ENCODE data around the gene PI3.

The PI3 gene

DNA sequence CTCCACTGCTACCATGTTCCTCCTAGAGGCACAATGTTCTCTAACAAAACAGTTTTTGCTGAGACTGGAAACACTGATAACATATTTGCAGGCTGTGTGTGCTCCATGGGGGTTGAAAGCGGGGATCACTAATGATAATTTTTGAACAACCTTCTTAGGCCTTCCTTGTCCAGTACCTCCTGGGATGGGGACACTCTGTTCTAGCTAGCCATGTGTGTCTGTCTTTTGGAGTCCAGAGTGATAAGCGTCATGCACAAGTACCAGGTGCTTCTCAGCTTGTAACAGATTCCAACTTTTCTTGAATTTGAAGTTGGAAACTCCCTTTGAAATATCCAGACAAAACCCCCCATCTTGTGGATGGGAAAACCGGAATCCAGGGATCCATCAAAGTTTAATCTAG, 15.2 kb downstream of the PI3 start:
- no peaks in the 10 kb centered on the region for H3K36me3 ChIP-seq (ENCODE audit: low read length)
- H2AFZ ChIP-seq (ENCODE audit: low read depth, low read length, severe bottlenecking): no peak overlapping the region
- H3K79me2 ChIP-seq (ENCODE audit: insufficient read depth, low read length): no peaks in the 10 kb centered on the region
- H4K20me1 ChIP-seq (ENCODE audit: low read depth, low read length): no peaks in the 10 kb centered on the region
- no peaks in the 10 kb centered on the region for H3K9me2 ChIP-seq (replicated peaks; ENCODE audit: insufficient read depth, low read length)
- no peaks in the 10 kb centered on the region for H3K27me3 ChIP-seq (ENCODE audit: low read length)
- no peaks in the 10 kb centered on the region for H3K9me3 ChIP-seq (ENCODE audit: insufficient read depth, low read length)
- H3F3A ChIP-seq (ENCODE audit: insufficient read depth): no peaks in the 10 kb centered on the region
- H3K4me2 ChIP-seq (ENCODE audit: low read depth, low read length, poor library complexity, severe bottlenecking): no peak overlapping the region
- no peak overlapping the region for H3K27ac ChIP-seq (ENCODE audit: low read depth, low read length)
- no peak for TF ChIP-seq EZH2phosphoT487 (conservative IDR thresholded peaks at IDR 0.05; ENCODE audit: low read length)
- TF ChIP-seq, protein P1, sequence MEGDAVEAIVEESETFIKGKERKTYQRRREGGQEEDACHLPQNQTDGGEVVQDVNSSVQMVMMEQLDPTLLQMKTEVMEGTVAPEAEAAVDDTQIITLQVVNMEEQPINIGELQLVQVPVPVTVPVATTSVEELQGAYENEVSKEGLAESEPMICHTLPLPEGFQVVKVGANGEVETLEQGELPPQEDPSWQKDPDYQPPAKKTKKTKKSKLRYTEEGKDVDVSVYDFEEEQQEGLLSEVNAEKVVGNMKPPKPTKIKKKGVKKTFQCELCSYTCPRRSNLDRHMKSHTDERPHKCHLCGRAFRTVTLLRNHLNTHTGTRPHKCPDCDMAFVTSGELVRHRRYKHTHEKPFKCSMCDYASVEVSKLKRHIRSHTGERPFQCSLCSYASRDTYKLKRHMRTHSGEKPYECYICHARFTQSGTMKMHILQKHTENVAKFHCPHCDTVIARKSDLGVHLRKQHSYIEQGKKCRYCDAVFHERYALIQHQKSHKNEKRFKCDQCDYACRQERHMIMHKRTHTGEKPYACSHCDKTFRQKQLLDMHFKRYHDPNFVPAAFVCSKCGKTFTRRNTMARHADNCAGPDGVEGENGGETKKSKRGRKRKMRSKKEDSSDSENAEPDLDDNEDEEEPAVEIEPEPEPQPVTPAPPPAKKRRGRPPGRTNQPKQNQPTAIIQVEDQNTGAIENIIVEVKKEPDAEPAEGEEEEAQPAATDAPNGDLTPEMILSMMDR (IDR thresholded peaks at IDR 0.05; ENCODE audit: insufficient read depth, low read length, poor library complexity, severe bottlenecking): no peak
- no peak overlapping the region for H3K4me3 ChIP-seq (ENCODE audit: insufficient read depth, low read length, poor library complexity, severe bottlenecking)
- H3K9ac ChIP-seq (ENCODE audit: low read length): no peak overlapping the region

- Histone ChIP-seq H3K79me2 (ENCODE audit: insufficient read depth, low read length) (no peaks in the 10 kb centered on the region), H4K20me1 (ENCODE audit: low read depth, low read length) (no peaks in the 10 kb centered on the region), H3K9me2 (replicated peaks; ENCODE audit: insufficient read depth, low read length) (no peaks in the 10 kb centered on the region), H3K36me3 (ENCODE audit: low read length) (no peaks in the 10 kb centered on the region), H2AFZ (ENCODE audit: low read depth, low read length, severe bottlenecking) (no peak overlapping the region), H3K27ac (ENCODE audit: low read depth, low read length) (no peak overlapping the region), H3K27me3 (ENCODE audit: low read length) (no peaks in the 10 kb centered on the region), H3K9ac (ENCODE audit: low read length) (no peak overlapping the region), H3K4me3 (ENCODE audit: insufficient read depth, low read length, poor library complexity, severe bottlenecking) (no peak overlapping the region), H3F3A (ENCODE audit: insufficient read depth) (no peaks in the 10 kb centered on the region), H3K9me3 (ENCODE audit: insufficient read depth, low read length) (no peaks in the 10 kb centered on the region), H3K4me2 (ENCODE audit: low read depth, low read length, poor library complexity, severe bottlenecking) (no peak overlapping the region)
- TF ChIP-seq, protein P1 (IDR thresholded peaks at IDR 0.05; ENCODE audit: insufficient read depth, low read length, poor library complexity, severe bottlenecking): no peak
- no peak for TF ChIP-seq EZH2phosphoT487 (conservative IDR thresholded peaks at IDR 0.05; ENCODE audit: low read length)
Observed at GRCh38 chr20:45191926-45192325, 17.2 kb downstream of the PI3 start.

DNA sequence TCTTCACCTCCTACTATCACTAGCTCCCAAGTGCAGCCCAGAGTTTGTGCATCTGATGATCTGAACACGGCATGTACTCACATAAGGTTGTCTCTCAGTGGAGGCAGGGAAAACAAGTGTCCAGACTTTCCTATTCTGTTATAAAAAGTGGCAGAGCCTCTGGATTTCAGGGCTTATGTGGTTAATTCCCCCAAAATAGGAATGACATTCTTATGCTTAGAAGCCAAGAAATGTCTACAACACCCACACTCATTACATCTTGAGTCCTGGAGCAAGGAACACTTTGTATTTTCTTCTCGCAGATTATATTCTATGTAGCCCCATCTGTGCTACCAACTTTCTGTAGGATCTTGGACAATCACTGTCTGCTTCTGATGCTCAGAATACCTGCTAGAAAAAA, 18.6 kb downstream of the PI3 start:
- no peaks in the 10 kb centered on the region for H3K9me2 ChIP-seq (replicated peaks; ENCODE audit: insufficient read depth, low read length)
- no peak overlapping the region for H3K9ac ChIP-seq (ENCODE audit: low read length)
- no peaks in the 10 kb centered on the region for H3K27me3 ChIP-seq (ENCODE audit: low read length)
- no peaks in the 10 kb centered on the region for H3K36me3 ChIP-seq (ENCODE audit: low read length)
- no peaks in the 10 kb centered on the region for H3K79me2 ChIP-seq (ENCODE audit: insufficient read depth, low read length)
- no peak overlapping the region for H3K4me2 ChIP-seq (ENCODE audit: low read depth, low read length, poor library complexity, severe bottlenecking)
- H3K27ac ChIP-seq (ENCODE audit: low read depth, low read length): no peak overlapping the region
- H3K4me3 ChIP-seq (ENCODE audit: insufficient read depth, low read length, poor library complexity, severe bottlenecking): no peak overlapping the region
- TF ChIP-seq, protein P1 (IDR thresholded peaks at IDR 0.05; ENCODE audit: insufficient read depth, low read length, poor library complexity, severe bottlenecking): no peak
- TF ChIP-seq EZH2phosphoT487 (conservative IDR thresholded peaks at IDR 0.05; ENCODE audit: low read length): no peak
- no peaks in the 10 kb centered on the region for H4K20me1 ChIP-seq (ENCODE audit: low read depth, low read length)
- no peak overlapping the region for H2AFZ ChIP-seq (ENCODE audit: low read depth, low read length, severe bottlenecking)
- no peaks in the 10 kb centered on the region for H3F3A ChIP-seq (ENCODE audit: insufficient read depth)
- H3K9me3 ChIP-seq (ENCODE audit: insufficient read depth, low read length): no peaks in the 10 kb centered on the region
